ENCODE results near the gene SHCBP1L. TPM values are rescaled to one million over a fixed set of nuclear protein-coding genes. Genes with fewer than 3 reads are reported as not detected.

Gene SHCBP1L
- total RNA-seq, 2 experiments from 2014 or later: not detected

DNA sequence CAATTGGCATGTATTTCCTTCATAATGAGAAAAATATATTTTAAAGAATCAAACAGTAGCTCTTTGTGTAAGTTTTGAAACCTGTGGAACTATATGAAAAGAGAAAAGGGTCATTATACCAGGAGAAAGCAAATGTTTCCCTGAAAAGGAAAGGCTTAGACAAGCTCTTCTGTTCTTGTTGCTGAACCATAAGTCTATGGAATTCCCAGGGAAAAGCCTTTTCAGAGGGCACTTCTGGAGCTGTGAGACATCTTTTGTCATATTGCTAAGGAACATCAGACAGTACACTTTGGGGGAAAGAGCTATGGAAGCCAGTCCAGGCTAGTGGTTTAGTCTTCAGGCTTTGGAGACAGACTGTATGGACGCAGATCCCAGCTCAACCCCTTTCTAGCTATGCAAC lies 12.1 kb upstream of the SHCBP1L start:
- CTCF ChIA-PET: interaction anchor here (1.1 to 1.7 kb wide), 2 partner anchors 263 to 317 kb away, joined by 4 to 8 read pairs; no protein-coding TSS in a partner anchor
- intact Hi-C loops (cut with micrococcal nuclease): no loop called here
- TF ChIP-seq CTCF (IDR thresholded peaks at IDR 0.05): no peak

GRCh38 chr1:182962554-182963115 lies 9.7 kb upstream of the SHCBP1L start:
- ATAC-seq (peak; percentile 97), DNase-seq (peak; percentile 63)
- Mint-ChIP-seq H3K27ac (no peak overlapping the region), H3K4me3 (no peak overlapping the region), H3K9me3 (no peaks in the 10 kb centered on the region), H3K36me3 (ENCODE audit: low read depth) (no peaks in the 10 kb centered on the region), H3K4me1 (ENCODE audit: low read depth) (no peaks in the 10 kb centered on the region), H3K27me3 (peaks cover 2% of the 10 kb centered on the region)
- POLR2A ChIA-PET: no interaction called here
- intact Hi-C loops (cut with micrococcal nuclease): no loop called here
- CTCF ChIA-PET: interaction anchor here (0.8 to 1.4 kb wide), 5 partner anchors 14 to 270 kb away, joined by 3 to 8 read pairs (median 4); no protein-coding TSS in a partner anchor
- TF ChIP-seq CTCF (IDR thresholded peaks at IDR 0.05): peak; percentile 74

More for the DNA sequence above, 12.1 kb upstream of the SHCBP1L start:
- ATAC-seq (no peak), DNase-seq (no peak)
- Mint-ChIP-seq H3K4me3 (no peak overlapping the region), H3K36me3 (ENCODE audit: low read depth) (no peaks in the 10 kb centered on the region), H3K9me3 (no peaks in the 10 kb centered on the region), H3K4me1 (ENCODE audit: low read depth) (no peaks in the 10 kb centered on the region), H3K27me3 (peaks cover 6% of the 10 kb centered on the region), H3K27ac (no peak overlapping the region)
- POLR2A ChIA-PET: interaction anchor here (1.1 kb wide), 1 partner anchor 125 kb away, joined by 3 read pairs; no protein-coding TSS in a partner anchor

DNA sequence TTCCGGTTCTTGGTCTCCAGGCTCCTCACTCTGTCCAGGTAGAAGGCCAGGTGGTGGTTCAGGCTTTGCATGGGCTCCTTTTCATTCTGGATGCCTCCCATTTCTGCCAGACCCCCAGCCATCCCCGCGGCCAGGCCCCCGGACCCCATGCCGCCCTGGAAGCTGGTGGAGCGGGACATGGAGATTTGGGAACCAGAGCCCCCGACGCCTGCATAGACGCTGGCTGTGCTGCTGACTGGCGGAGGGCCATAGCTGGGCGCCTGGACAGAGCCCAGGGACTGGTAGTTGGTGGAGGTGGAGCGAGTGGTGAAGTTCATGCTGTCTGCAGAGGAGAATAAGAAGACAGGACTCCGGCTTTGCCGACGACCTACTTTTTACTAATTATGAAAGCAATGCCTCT lies 7.1 kb upstream of the SHCBP1L start:
- ATAC-seq: no peak
- Mint-ChIP-seq H3K9me3 (no peaks in the 10 kb centered on the region), H3K4me3 (no peak overlapping the region), H3K27ac (no peak overlapping the region), H3K4me1 (ENCODE audit: low read depth) (no peaks in the 10 kb centered on the region), H3K36me3 (ENCODE audit: low read depth) (no peaks in the 10 kb centered on the region), H3K27me3 (peaks cover 5% of the 10 kb centered on the region)
- ChIA-PET POLR2A (no interaction called here), CTCF (no interaction called here)
- no peak for TF ChIP-seq CTCF (IDR thresholded peaks at IDR 0.05)
- no peak for DNase-seq
- intact Hi-C loops (cut with micrococcal nuclease): no loop called here

DNA sequence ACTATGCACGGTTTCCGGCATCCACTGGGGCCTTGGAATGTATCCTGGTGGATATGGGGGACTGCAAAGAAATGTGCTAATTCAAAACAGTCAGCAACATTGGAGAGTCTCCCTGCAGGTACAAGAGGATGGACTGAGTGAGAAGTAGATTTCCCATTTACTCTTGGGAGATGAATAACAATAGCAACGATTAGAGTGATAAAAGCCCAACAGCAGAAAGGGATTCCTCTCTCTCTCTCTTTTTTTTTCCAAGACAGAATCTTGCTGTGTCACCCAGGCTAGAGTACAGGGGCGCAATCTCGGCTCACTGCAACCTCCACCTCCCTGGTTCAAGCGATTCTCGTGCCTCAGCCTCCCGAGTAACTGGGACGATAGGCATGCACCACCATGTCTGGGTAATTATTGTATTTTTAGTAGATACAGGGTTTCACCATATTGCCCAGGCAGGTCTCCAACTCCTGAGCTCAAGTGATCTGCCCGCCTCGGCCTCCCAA lies 5.0 kb upstream of the SHCBP1L start:
- ATAC-seq (no peak), DNase-seq (no peak)
- no peak for TF ChIP-seq CTCF (IDR thresholded peaks at IDR 0.05)
- Mint-ChIP-seq H3K27me3 (peaks cover 14% of the 10 kb centered on the region), H3K4me3 (no peak overlapping the region), H3K27ac (no peak overlapping the region), H3K36me3 (ENCODE audit: low read depth) (no peaks in the 10 kb centered on the region), H3K4me1 (ENCODE audit: low read depth) (no peaks in the 10 kb centered on the region), H3K9me3 (no peaks in the 10 kb centered on the region)
- intact Hi-C loops (cut with micrococcal nuclease): no loop called here
- ChIA-PET POLR2A (no interaction called here), CTCF (no interaction called here)

GRCh38 chr1:182956708-182957365 lies 3.9 kb upstream of the SHCBP1L start:
- CTCF ChIA-PET: no interaction called here
- Mint-ChIP-seq H3K27ac (no peak overlapping the region), H3K27me3 (peaks cover 16% of the 10 kb centered on the region), H3K36me3 (ENCODE audit: low read depth) (no peaks in the 10 kb centered on the region), H3K4me1 (ENCODE audit: low read depth) (no peaks in the 10 kb centered on the region), H3K9me3 (no peaks in the 10 kb centered on the region), H3K4me3 (no peak overlapping the region)
- no peak for TF ChIP-seq CTCF (IDR thresholded peaks at IDR 0.05)
- POLR2A ChIA-PET: no interaction called here
- intact Hi-C loops (cut with micrococcal nuclease): no loop called here
- ATAC-seq (no peak), DNase-seq (no peak)
